Activated CD8-positive, alpha-beta memory T cell treated with anti-CD3 and anti-CD28 coated beads, Interleukin-2, amount 50 U/mL, for 24 hours (primary cell): ENCODE measurements around the gene TEC.

Source experiments
- DNase-seq: peaks from one replicate; pipeline ENCODE4 v3.0.0-alpha.2; 2020; ENCODE audit errors: extremely low read depth

TEC gene

GRCh38 chr4:48122756-48123155 lies 146.9 kb downstream of the TEC start:
- no peak for DNase-seq

GRCh38 chr4:48121180-48121579 lies 148.5 kb downstream of the TEC start:
- DNase-seq = no peak

- no peak for DNase-seq
Observed at GRCh38 chr4:48120132-48120531, 149.5 kb downstream of the TEC start.

GRCh38 chr4:48119646-48120045 lies 150.0 kb downstream of the TEC start:
- DNase-seq = no peak

GRCh38 chr4:48118081-48118480 lies 151.6 kb downstream of the TEC start:
- DNase-seq = no peak

DNA sequence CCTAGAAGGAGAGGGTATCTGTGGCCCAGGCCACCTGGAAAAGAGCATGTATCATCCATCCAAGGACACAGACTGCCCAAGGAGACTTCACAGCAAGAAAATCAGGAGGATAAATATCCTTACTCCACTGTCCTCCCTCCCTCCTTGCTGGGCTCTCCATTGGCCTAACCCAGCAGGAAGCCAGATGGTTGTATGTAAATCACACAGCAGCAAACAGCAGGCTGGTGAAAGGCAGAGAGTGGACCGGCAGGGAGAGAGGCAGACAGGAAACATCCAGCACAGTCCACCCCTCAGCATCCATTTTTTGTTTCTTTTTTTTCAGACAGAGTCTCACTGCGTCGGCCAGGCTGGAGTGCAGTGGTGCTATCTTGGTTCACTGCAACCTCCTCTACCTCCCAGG lies 153.1 kb downstream of the TEC start:
- no peak for DNase-seq

DNA sequence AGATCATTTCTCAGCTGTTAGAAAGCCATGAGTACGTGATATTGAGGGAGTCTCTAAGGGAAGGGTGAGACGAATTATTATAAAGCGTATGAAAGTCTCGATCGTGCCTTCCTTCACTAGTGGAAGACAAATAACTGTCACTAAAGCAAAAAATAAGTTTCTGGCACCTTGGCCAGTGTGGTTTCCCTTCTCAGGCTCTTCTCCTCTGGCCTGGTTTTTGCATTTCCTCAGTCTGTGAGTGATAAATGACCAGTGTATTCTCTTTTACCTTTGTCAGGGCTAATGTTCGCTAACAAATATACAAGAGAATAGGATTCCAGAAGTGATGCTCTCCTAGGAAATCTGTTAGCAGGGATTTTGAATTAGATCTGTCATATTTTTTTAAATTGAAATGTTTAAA lies 155.2 kb downstream of the TEC start:
- no peak for DNase-seq

GRCh38 chr4:48112017-48112667 lies 157.5 kb downstream of the TEC start:
- no peak for DNase-seq

DNA sequence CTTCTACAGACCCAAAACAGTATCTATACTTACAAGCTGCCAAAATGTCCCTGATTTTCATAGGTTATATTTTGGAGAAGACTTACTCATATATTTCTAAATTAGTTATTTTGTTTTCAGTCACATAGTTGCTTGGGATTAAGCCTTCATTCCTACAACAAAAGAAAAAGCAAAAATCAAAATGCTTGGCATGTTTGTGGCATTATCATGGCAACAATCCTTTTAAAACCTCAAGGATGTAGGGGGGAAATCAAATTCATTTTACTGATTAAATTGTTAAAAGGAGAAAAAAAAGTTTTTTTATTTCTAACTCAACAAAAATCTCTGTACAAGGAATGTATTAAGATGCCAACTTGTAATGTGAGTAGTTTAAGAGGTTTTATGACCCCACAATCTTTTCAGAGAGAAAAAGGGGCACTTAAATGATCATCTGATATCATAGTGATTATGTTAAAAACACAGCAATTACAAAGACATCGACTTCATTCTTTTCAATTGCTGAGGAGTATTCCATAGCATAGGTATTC lies 159.1 kb downstream of the TEC start:
- DNase-seq = no peak

GRCh38 chr4:48109413-48110263 lies 160.0 kb downstream of the TEC start:
- no peak for DNase-seq

DNA sequence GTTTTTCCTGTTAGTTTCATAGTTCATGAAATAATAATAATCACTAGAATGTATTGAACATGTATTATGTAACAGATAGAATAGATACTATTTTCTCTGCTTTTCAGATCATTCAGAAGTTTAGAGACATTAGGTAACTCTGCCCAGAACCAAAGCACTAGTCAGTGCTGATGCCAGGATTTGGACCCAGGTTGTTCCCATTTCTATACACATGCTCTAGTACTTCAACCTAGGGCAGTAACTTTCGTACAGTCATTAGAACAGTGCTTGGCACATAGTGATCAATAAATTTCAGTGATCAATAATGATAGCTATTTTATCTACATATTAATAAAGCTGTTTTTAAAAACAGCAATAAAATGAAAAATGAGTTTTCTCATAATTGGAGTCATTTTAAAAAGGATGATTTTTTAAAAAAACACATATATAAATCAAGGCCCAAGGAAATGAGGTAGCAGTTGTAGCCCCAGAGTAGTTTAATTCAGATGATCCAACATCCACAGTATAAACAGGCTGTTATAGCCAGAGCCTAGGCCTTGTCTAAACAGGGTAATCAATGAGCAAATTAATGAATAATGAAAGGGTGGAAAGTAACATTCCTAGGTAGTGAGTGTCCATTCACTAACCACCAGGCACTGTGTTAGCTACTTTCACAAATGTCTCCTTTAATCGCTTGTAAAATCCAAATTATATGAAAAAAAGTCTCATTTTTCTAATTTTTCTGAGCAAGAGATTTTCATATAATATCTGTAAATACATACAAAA lies 161.1 kb downstream of the TEC start:
- no peak for DNase-seq

DNA sequence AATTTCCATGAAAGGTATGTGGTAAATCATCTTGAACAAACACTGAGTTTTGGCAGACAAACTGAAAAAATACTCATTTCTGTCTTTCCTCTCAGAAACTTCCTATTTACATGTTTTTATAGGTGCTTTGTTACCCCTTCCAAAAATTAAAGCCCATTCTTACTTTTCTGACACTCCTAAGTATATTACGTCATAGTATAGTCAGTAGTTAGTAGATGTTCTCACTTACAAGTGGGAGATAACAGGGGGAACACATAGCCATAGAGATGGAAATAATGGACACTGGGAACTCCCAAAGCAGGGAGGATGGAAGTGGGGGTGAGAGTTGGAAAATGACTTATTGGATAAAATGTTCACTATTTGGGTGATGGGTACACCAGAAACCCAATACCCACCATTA lies 164.4 kb downstream of the TEC start:
- DNase-seq = no peak

DNA sequence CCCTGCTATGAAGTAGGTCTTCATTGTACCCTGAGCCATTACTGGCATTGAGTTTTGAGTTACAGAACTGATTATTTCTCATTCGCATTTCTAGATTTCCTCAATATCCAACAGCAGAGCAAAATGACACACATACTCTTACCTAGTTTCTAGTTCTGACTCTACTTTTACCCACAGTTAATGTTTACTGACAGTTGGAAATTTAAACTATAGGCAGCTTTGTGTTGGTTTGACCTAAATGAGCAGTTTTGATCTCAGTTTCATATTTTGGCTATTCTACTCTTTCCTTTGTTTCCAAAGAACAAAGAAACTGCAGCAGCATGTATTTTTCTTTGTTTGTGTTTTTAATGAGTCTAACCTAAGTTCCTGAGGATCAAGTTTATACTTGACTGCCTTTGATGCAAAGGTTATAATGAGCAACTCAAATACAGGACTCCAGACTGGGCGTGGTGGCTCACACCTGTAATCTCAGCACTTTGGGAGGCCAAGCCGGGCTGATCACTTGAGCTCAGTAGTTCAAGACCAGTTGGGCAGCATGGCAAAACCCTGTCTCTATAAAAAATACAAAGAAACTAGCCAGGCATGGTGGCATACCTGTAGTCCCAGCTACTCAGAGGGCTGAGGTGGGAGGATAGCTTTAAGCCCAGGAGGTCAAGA lies 166.0 kb downstream of the TEC start:
- DNase-seq = no peak

DNA sequence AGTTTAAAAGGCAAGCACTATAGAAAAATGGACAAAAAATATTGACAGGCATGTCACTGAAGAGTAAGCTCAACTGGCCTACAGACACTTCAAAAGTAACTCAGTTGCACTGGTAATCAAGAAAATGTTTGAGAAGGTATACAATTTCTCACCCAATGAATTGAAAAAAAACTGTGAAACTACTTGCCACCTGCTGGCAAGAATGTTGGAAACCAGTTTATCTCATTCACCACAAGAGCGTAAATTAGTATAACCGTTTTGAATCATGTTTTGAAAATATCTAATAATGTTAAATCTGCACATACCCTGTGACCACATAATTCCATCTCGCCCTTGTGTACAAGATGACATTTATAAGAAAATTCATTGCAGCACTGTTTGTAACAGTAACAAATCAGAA lies 167.3 kb downstream of the TEC start:
- no peak for DNase-seq

- DNase-seq = no peak
Observed at GRCh38 chr4:48100256-48100655, 169.4 kb downstream of the TEC start.

DNA sequence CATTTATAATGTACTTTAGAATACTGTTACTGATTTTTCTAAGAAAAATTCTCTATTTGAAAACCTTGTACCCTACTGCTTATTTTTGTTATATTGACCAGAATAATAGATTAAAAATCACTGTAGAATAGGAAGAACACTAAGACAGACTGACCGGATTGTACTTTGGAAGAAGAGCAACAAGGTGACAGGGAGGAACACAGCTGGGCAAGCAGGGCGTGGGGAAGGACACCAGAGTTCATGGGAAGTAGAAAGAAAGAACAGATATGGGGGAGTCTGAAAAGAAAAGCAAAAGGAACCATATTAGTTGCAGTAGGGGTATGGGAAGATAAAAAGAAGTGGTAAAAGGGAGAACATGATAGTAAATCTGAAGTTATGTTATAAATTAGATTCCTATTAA lies 174.2 kb downstream of the TEC start:
- no peak for DNase-seq

DNA sequence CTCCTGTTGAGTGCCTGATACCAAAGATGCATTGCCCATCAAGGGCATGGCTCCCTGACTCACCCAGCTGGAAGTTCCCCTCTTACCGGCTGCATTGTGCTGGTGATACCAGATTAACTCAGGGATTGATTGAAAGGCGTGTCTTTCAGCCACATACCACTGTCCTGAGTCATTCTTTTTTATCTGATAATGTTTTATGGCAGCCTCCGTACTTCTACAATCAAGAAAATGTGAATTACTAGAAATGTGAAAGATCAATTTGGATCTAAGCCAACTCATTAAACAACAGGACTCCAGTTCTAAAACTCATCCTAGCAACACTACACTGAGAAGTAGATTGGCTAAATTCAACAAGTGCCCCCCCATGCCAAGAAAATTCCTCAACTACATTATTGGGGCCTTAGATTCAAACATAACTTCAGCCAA lies 175.6 kb downstream of the TEC start:
- DNase-seq = peak; percentile 19

DNA sequence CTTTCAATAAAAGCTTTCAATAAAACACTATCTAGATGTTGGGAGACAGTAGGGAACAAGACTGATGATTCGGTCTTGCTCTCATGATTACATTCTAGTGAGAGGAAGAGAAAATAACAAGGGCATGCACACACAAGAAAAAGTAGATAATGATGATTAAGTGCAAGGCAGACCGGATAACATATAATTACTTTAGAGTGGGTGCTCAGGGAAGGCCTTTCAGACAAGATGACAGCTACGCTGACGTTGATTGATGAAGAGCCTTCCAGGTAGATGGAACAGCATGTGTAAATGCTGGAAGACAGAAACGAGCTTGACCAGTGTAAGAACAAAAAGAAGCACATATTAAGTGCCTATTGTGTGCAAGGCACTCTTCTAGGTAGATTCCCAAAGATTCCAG lies 179.0 kb downstream of the TEC start:
- DNase-seq = no peak

DNA sequence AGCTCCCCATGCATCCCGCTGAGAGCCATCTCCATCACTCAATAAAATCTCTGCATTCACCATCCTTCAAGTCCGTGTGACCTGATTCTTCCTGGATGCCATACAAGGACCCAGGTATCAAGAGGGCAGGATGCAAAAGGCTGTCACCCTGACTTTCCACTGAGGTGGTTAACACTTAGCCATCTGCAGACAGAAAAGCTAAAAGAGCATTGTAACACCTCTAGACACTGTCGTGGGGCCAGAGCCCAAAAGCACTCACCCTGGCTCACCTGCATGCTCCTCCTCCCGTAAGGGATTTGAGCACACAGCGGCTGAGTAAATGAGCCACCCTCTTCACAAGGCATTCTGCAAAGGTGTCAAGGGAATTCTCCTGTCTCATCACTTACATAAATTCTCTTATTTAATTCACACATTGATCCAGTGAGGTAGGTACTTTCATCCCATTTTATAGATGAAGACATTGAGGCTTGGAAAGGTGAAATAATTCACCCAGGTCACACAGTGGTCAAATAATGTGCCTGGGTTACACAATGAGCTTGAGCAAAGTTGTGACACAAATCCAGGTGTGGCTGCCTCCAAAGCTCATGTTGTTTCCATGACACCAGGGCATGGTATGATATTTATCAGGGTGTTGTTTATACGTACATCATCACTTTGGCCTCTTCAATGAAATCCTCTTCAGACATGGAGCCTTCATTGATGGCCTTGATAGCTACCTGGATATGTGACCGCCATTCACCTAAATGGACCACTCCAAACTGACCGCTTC lies 183.6 kb downstream of the TEC start:
- no peak for DNase-seq
